ENCODE results near the gene MYO9B.

- no peak for TF ChIP-seq CTCF (conservative IDR thresholded peaks at IDR 0.05; ENCODE audit: low read length)
- no peak for TF ChIP-seq EZH2phosphoT487 (IDR thresholded peaks at IDR 0.05; ENCODE audit: borderline replicate concordance)
Measured at GRCh38 chr19:17242431-17243208, 167.0 kb downstream of the MYO9B start.
